Liver (tissue), 9 donors: Measurements from ENCODE around the gene SYNC. TPM values are rescaled to one million over a fixed set of nuclear protein-coding genes. Genes with fewer than 3 reads are reported as not detected.

ENCODE experiments used
- DNase-seq: peaks from one replicate; pipeline ENCODE4 v3.0.0-alpha.2; 2017; ENCODE audit warnings: low spot score
- H3K27ac ChIP-seq, 2 donors: one replicate each; pipeline ENCODE4 v1.7.0; 2013; ENCODE audit warnings: inconsistent platforms in 2 of 2, low read length in 2 of 2, control low read depth in 1 of 2, low read depth in 1 of 2, mild to moderate bottlenecking in 1 of 2
- H3K27me3 ChIP-seq, 4 donors: one replicate each; pipeline versions ENCODE4 v1.6.1 to v1.7.0; 2013; ENCODE audit warnings: low read length in 3 of 4, inconsistent platforms in 1 of 4, mild to moderate bottlenecking in 1 of 4, moderate library complexity in 1 of 4; ENCODE audit not compliant: control insufficient read depth in 4 of 4, insufficient read depth in 4 of 4
- H3K36me3 ChIP-seq, 4 donors: one replicate each; pipeline versions ENCODE4 v1.6.1 to v1.7.0; 2013; ENCODE audit warnings: low read length in 3 of 4, mild to moderate bottlenecking in 3 of 4, low read depth in 1 of 4, moderate library complexity in 1 of 4; ENCODE audit not compliant: control insufficient read depth in 4 of 4, insufficient read depth in 3 of 4
- H3K4me1 ChIP-seq, 4 donors: one replicate each; pipeline versions ENCODE4 v1.6.1 to v1.7.0; 2013; ENCODE audit warnings: low read length in 3 of 4, mild to moderate bottlenecking in 3 of 4, moderate library complexity in 1 of 4; ENCODE audit not compliant: control insufficient read depth in 4 of 4, insufficient read depth in 4 of 4
- H3K4me3 ChIP-seq, 3 donors: one replicate each; pipeline versions ENCODE4 v1.6.1 to v1.7.0; 2013; ENCODE audit warnings: low read length in 3 of 3, control low read depth in 1 of 3, low read depth in 1 of 3, mild to moderate bottlenecking in 1 of 3
- H3K9ac ChIP-seq, 2 donors: one replicate each; pipeline ENCODE4 v1.7.0; 2013; ENCODE audit warnings: low read length in 2 of 2, mild to moderate bottlenecking in 2 of 2, moderate library complexity in 2 of 2, control low read depth in 1 of 2, low read depth in 1 of 2
- H3K9me3 ChIP-seq, 4 donors: one replicate each; pipeline versions ENCODE4 v1.6.1 to v1.7.0; 2013; ENCODE audit warnings: low read length in 3 of 4; ENCODE audit not compliant: control insufficient read depth in 4 of 4
- EGR1 ChIP-seq, 2 donors: IDR thresholded peaks; 2 replicates each; pipeline ENCODE4 v1.6.1; 2016 to 2018; ENCODE audit warnings: antibody characterized with exemption in 2 of 2, low read depth in 2 of 2
- FOXA1 ChIP-seq: IDR thresholded peaks from 2 replicates; pipeline ENCODE4 v1.6.1; 2016; ENCODE audit warnings: antibody characterized with exemption
- FOXA2 ChIP-seq: IDR thresholded peaks from 2 replicates; pipeline ENCODE4 v1.6.1; 2016; ENCODE audit warnings: antibody characterized with exemption
- GABPA ChIP-seq, 2 donors: IDR thresholded peaks in 1 of 2; conservative IDR thresholded peaks in 1 of 2; 2 replicates each; pipeline ENCODE4 v1.6.1; 2016; ENCODE audit warnings: antibody characterized with exemption in 2 of 2, mild to moderate bottlenecking in 1 of 2, moderate library complexity in 1 of 2
- HNF4A ChIP-seq, 2 donors: conservative IDR thresholded peaks; 2 replicates each; pipeline ENCODE4 v1.6.1; 2016; ENCODE audit warnings: antibody characterized with exemption in 2 of 2, mild to moderate bottlenecking in 2 of 2
- HNF4G ChIP-seq: IDR thresholded peaks from 2 replicates; pipeline ENCODE4 v1.6.1; 2016; ENCODE audit warnings: antibody characterized with exemption
- JUND ChIP-seq, 2 donors: IDR thresholded peaks; 2 replicates each; pipeline ENCODE4 v1.6.1; 2016; ENCODE audit warnings: antibody characterized with exemption in 2 of 2
- NR2F2 ChIP-seq: IDR thresholded peaks from 2 replicates; pipeline ENCODE4 v1.6.1; 2016; ENCODE audit warnings: antibody characterized with exemption
- RAD21 ChIP-seq, 2 donors: IDR thresholded peaks; 2 replicates each; pipeline ENCODE4 v1.6.1; 2016; ENCODE audit warnings: antibody characterized with exemption in 2 of 2, mild to moderate bottlenecking in 2 of 2
- RXRA ChIP-seq, 2 donors: IDR thresholded peaks; 2 replicates each; pipeline ENCODE4 v1.6.1; 2017 to 2018; ENCODE audit warnings: antibody characterized with exemption in 2 of 2, mild to moderate bottlenecking in 1 of 2
- SP1 ChIP-seq: IDR thresholded peaks from 2 replicates; pipeline ENCODE4 v1.6.1; 2018; ENCODE audit warnings: antibody characterized with exemption, mild to moderate bottlenecking
- WGBS: extraction: QIAGEN DNeasy Blood & Tissue Kit; methylation state at CpG from one replicate; pipeline ENCODE4 v1.1.7; 2013; 5-methylcytosine and 5-hydroxymethylcytosine counted together
- polyA plus RNA-seq, 2 donors: library from polyadenylated mRNA; stranded (reverse) in 1 of 2; unstranded in 1 of 2; fragments of 200-250 nt in 1 of 2; fragments of >200 nt in 1 of 2; fragmentation: Nextera tagmentation in 1 of 2; extraction: Ambion mirVana in 1 of 2; gene quantifications; one replicate each; pipeline versions ENCODE4 v1.2.1 to v1.2.3, GENCODE V29; 2013 to 2015
- total RNA-seq, 2 donors: library from RNA; depleted of rRNA; stranded (reverse); fragments of >200 nt; gene quantifications; one replicate each; pipeline ENCODE4 v1.2.3, GENCODE V29; 2014
- TF ChIP-seq, protein P1 (sequence below): IDR thresholded peaks from 2 replicates; pipeline ENCODE4 v1.6.1; 2016; ENCODE audit warnings: antibody characterized with exemption
- TF ChIP-seq, protein P2 (sequence below): IDR thresholded peaks from 2 replicates; pipeline ENCODE4 v1.6.1; 2016; ENCODE audit warnings: antibody characterized with exemption, mild to moderate bottlenecking
- TF ChIP-seq, protein P3 (sequence below): IDR thresholded peaks from 2 replicates; pipeline ENCODE4 v1.6.1; 2016; ENCODE audit warnings: antibody characterized with exemption
- TF ChIP-seq, protein P4 (sequence below): IDR thresholded peaks from 2 replicates; pipeline ENCODE4 v1.6.1; 2016; ENCODE audit warnings: antibody characterized with exemption
- TF ChIP-seq, protein P5 (sequence below): fragments of 150-350 bp; IDR thresholded peaks from 2 replicates; pipeline ENCODE4 v1.5.1; 2017; ENCODE audit warnings: improper control_type of control experiment, low read depth, low read length; ENCODE audit not compliant: missing input control
- donor health status: healthy.
- donor health status: healthy.
- donor health status: healthy.
- donor health status: healthy.
- donor health status: healthy.

The SYNC gene
- total and polyA plus RNA-seq, 4 donors: 0.23 to 1.5 (median 0.31) TPM

DNA sequence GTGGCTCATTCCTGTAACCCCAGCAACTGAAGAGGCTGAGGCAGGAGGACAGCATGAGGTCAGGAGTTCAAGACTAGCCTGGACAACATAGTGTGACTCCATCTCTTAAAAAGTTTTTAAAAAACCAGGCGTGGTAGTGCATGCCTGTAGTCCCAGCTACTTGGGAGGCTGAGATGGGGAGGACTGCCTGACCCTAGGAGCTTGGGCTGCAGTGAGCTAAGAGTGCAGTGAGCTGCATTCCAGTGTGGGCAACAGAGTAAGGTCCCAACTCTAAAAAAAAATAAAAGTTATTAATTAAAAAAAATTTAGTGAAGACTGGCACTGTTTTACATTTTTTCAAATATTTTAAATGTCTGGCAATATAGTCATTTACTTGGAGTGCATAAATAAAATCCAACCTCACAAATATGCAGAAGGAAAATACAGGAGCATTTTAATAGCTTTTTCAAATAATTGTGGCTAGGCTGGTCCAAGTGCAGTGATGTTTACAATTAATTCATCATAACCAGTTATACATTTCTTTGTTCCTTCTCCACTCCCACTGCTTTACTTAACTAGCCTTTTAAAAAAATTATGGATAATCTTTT, 63.0 kb downstream of the SYNC start:
- Histone ChIP-seq H3K9me3 (no peaks in the 10 kb centered on the region), H3K27ac (no peak overlapping the region), H3K27me3 (no peaks in the 10 kb centered on the region), H3K9ac (no peak overlapping the region), H3K36me3 (peaks cover 0 to 2% (median under 1%) of the 10 kb centered on the region in 4 donors), H3K4me1 (no peaks in the 10 kb centered on the region), H3K4me3 (no peak overlapping the region)
- WGBS: 100% methylated on average over 1 of the region's 1 CpG
- TF ChIP-seq, protein P1, sequence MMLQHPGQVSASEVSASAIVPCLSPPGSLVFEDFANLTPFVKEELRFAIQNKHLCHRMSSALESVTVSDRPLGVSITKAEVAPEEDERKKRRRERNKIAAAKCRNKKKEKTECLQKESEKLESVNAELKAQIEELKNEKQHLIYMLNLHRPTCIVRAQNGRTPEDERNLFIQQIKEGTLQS: no peak
- TF ChIP-seq HNF4A (conservative IDR thresholded peaks at IDR 0.05) (no peak), FOXA1 (no peak), JUND (IDR thresholded peaks at IDR 0.05) (no peak), NR2F2 (no peak), HNF4G (no peak)
- TF ChIP-seq, protein P2, sequence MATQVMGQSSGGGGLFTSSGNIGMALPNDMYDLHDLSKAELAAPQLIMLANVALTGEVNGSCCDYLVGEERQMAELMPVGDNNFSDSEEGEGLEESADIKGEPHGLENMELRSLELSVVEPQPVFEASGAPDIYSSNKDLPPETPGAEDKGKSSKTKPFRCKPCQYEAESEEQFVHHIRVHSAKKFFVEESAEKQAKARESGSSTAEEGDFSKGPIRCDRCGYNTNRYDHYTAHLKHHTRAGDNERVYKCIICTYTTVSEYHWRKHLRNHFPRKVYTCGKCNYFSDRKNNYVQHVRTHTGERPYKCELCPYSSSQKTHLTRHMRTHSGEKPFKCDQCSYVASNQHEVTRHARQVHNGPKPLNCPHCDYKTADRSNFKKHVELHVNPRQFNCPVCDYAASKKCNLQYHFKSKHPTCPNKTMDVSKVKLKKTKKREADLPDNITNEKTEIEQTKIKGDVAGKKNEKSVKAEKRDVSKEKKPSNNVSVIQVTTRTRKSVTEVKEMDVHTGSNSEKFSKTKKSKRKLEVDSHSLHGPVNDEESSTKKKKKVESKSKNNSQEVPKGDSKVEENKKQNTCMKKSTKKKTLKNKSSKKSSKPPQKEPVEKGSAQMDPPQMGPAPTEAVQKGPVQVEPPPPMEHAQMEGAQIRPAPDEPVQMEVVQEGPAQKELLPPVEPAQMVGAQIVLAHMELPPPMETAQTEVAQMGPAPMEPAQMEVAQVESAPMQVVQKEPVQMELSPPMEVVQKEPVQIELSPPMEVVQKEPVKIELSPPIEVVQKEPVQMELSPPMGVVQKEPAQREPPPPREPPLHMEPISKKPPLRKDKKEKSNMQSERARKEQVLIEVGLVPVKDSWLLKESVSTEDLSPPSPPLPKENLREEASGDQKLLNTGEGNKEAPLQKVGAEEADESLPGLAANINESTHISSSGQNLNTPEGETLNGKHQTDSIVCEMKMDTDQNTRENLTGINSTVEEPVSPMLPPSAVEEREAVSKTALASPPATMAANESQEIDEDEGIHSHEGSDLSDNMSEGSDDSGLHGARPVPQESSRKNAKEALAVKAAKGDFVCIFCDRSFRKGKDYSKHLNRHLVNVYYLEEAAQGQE: no peak
- TF ChIP-seq, protein P3, sequence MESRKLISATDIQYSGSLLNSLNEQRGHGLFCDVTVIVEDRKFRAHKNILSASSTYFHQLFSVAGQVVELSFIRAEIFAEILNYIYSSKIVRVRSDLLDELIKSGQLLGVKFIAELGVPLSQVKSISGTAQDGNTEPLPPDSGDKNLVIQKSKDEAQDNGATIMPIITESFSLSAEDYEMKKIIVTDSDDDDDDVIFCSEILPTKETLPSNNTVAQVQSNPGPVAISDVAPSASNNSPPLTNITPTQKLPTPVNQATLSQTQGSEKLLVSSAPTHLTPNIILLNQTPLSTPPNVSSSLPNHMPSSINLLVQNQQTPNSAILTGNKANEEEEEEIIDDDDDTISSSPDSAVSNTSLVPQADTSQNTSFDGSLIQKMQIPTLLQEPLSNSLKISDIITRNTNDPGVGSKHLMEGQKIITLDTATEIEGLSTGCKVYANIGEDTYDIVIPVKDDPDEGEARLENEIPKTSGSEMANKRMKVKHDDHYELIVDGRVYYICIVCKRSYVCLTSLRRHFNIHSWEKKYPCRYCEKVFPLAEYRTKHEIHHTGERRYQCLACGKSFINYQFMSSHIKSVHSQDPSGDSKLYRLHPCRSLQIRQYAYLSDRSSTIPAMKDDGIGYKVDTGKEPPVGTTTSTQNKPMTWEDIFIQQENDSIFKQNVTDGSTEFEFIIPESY: no peak
- DNase-seq: no peak

DNA sequence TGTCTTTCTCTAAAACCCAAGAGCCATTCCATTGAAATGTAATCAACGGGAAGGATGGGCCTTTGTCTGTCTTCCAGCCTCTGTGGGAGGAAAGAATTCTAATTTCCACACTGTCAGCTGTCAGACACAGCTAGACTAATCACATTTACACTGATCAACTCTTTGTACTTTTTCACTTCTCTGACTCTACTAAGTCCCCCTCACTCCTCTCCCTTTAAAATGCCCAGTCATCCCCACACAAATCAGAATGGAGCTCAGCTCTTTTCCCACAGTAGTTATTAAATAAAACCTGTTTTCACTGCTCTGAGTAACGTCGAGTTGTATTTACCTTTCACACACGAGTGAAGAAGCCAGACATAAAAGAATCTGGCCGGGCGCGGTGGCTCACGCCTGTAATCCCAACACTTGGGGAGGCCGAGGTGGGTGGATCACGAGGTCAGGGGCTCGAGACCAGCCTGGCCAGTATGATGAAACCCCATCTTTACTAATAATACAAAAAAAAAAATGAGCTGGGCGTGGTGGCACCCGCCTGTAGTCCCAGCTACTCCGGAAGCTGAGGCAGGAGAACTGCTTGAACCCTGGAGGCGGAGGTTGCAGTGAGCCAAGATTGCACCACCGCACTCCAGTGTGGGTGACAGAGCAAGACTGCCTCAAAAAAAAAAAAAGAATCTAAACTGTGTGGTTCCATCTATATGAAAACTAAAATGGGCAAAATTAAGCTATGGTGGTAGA, 65.5 kb downstream of the SYNC start:
- no peak overlapping the region for H3K9ac ChIP-seq
- H3K4me3 ChIP-seq: no peak overlapping the region
- 88% methylated on average over 16 of the region's 16 CpGs for WGBS
- no peak overlapping the region for H3K27ac ChIP-seq
- H3K4me1 ChIP-seq: no peaks in the 10 kb centered on the region
- no peaks in the 10 kb centered on the region for H3K9me3 ChIP-seq
- peaks cover 1 to 15% (median 8%) of the 10 kb centered on the region in 4 donors for H3K36me3 ChIP-seq
- H3K27me3 ChIP-seq: no peaks in the 10 kb centered on the region
- TF ChIP-seq, protein P4, sequence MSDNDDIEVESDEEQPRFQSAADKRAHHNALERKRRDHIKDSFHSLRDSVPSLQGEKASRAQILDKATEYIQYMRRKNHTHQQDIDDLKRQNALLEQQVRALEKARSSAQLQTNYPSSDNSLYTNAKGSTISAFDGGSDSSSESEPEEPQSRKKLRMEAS: no peak
- TF ChIP-seq, protein P3: no peak
- TF ChIP-seq NR2F2: no peak
- TF ChIP-seq FOXA2: no peak
- no peak for TF ChIP-seq SP1
- TF ChIP-seq, protein P2: no peak
- TF ChIP-seq RXRA (IDR thresholded peaks at IDR 0.05): no peak
- TF ChIP-seq RAD21 (IDR thresholded peaks at IDR 0.05): no peak
- TF ChIP-seq HNF4G: no peak
- TF ChIP-seq HNF4A (conservative IDR thresholded peaks at IDR 0.05): no peak
- TF ChIP-seq GABPA (IDR thresholded peaks at IDR 0.05 in 1 of 2, conservative IDR thresholded peaks at IDR 0.05 in 1 of 2): no peak
- TF ChIP-seq, protein P1: no peak
- TF ChIP-seq, protein P5, sequence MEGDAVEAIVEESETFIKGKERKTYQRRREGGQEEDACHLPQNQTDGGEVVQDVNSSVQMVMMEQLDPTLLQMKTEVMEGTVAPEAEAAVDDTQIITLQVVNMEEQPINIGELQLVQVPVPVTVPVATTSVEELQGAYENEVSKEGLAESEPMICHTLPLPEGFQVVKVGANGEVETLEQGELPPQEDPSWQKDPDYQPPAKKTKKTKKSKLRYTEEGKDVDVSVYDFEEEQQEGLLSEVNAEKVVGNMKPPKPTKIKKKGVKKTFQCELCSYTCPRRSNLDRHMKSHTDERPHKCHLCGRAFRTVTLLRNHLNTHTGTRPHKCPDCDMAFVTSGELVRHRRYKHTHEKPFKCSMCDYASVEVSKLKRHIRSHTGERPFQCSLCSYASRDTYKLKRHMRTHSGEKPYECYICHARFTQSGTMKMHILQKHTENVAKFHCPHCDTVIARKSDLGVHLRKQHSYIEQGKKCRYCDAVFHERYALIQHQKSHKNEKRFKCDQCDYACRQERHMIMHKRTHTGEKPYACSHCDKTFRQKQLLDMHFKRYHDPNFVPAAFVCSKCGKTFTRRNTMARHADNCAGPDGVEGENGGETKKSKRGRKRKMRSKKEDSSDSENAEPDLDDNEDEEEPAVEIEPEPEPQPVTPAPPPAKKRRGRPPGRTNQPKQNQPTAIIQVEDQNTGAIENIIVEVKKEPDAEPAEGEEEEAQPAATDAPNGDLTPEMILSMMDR: no peak
- no peak for TF ChIP-seq EGR1 (IDR thresholded peaks at IDR 0.05; ENCODE audit: low read depth in 2 of 2)
- no peak for DNase-seq
